BLaER1 (cell line): ENCODE data around the gene DDX39A.

ENCODE experiments used
- H3K27ac ChIP-seq: shearing (Covaris generic); formaldehyde crosslinking; 2 replicates; pipeline ENCODE4 v1.8.1; 2022
- H3K27me3 ChIP-seq: shearing (Covaris generic); formaldehyde crosslinking; 2 replicates; pipeline ENCODE4 v1.8.1; 2022
- H3K36me3 ChIP-seq: shearing (Covaris generic); formaldehyde crosslinking; 2 replicates; pipeline ENCODE4 v1.8.1; 2022
- H3K4me1 ChIP-seq: shearing (Covaris generic); formaldehyde crosslinking; 2 replicates; pipeline ENCODE4 v1.8.1; 2022
- H3K4me2 ChIP-seq: shearing (Covaris generic); formaldehyde crosslinking; 2 replicates; pipeline ENCODE4 v1.8.1; 2022
- H3K4me3 ChIP-seq: shearing (Covaris generic); formaldehyde crosslinking; 2 replicates; pipeline ENCODE4 v1.8.1; 2022
- H3K9ac ChIP-seq: shearing (Covaris generic); formaldehyde crosslinking; 2 replicates; pipeline ENCODE4 v1.8.1; 2022
- H3K9me3 ChIP-seq: shearing (Covaris generic); formaldehyde crosslinking; 2 replicates; pipeline ENCODE4 v1.8.1; 2022
- H4K20me1 ChIP-seq: shearing (Covaris generic); formaldehyde crosslinking; 2 replicates; pipeline ENCODE4 v1.8.1; 2022
- Cebpa-rat ChIP-seq: shearing (Covaris generic); IDR thresholded peaks from 2 replicates; pipeline ENCODE4 v1.8.1; 2022

The DDX39A gene

DNA sequence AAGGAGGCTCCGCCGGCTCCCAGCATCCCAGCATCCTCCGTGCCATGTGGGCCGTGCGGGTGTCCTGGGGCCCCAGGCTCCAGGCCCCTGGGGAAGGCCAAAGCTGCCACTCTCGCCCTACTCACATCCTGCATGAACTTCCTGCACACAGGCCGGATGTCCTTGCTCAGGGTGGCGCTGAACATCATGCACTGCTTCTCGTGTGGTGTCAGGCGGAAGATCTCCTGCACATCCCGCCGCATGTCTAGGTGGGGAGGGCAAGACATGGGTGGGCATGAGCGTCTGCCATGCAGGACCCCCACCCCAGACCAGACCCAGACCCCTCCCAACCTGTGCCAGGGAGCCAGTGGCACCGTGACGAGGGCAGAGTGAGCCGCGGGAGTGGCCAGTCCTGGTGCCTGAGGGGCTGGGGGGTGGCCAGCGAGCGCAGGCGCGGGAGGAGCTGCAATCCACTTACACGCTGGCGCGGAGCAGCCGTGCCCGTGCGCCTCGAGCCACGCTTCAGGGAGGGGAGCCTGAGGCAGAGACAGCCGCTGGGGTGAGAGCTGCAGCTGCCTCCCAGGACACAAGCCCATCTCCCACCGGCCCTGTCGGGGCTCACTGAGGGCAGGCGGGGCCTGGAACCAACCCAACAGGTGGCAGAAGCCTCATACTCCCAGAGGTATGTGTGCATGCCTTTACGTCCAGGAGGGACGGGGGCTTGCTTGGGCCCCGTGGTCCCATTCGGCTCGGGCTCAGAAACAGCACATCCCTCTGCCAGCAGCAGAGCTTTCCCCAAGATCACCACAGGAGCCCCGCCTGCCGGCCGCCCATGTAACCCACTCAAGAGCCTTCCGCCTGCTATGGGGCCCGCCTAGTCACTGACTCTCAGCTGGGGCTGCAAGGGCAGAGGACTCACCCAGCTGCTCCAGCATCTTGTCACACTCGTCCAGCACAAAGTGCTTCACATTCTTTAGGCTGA, 8.8 kb downstream of the DDX39A start:
- H3K4me3 ChIP-seq, result peak overlapping the region; percentile 16; the same call in 1 of the 2 replicates
- peaks cover 94% of the 10 kb centered on the region for H3K36me3 ChIP-seq
- peaks cover 92% of the 10 kb centered on the region for H3K4me1 ChIP-seq
- peak overlapping the region; percentile 82 for H3K4me2 ChIP-seq
- peak overlapping the region; percentile 66 for H3K27ac ChIP-seq
- TF ChIP-seq Cebpa-rat, result no peak
- peaks cover 95% of the 10 kb centered on the region for H4K20me1 ChIP-seq
- H3K9me3 ChIP-seq, result no peaks in the 10 kb centered on the region
- H3K9ac ChIP-seq, result peak overlapping the region; percentile 50; the same call in 1 of the 2 replicates
- H3K27me3 ChIP-seq, result no peaks in the 10 kb centered on the region

- no peak for TF ChIP-seq Cebpa-rat
- Histone ChIP-seq H4K20me1 (peaks cover 85% of the 10 kb centered on the region), H3K9me3 (no peaks in the 10 kb centered on the region), H3K9ac (peak overlapping the region; percentile 50; the same call in 1 of the 2 replicates), H3K36me3 (peaks cover 95% of the 10 kb centered on the region), H3K4me1 (peaks cover 88% of the 10 kb centered on the region), H3K4me3 (no peak overlapping the region), H3K27me3 (no peaks in the 10 kb centered on the region), H3K27ac (peak overlapping the region; percentile 66; the same call in 1 of the 2 replicates), H3K4me2 (peak overlapping the region; percentile 82)
Measured at GRCh38 chr19:14409146-14410023, 9.8 kb downstream of the DDX39A start.

DNA sequence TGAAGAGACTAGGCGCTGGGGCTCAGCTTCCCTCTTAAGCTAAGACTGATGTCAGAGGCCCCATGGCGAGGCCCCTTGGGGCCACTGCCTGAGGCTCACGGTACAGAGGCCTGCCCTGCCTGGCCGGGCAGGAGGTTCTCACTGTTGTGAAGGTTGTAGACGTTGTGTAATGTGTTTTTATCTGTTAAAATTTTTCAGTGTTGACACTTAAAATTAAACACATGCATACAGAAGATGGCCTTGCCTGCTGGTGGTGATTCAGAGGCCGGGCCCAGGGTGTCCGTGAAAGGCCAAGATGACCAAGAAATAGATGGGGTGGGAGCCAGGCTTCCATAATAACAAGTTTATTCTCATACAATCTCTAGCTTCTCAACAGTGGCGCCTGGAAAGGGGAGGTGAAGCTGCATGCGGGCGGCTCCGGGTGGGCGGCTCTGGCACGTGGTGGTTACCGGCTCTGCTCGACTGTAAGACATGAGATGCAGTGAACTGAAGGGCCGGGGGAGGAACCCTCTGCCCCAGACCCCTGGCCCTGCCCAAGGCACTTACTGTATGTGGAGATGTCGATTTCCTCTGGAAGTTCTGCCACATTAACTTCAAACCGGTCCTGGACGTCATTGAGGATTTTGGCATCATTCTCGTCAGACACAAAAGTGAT, 10.5 kb downstream of the DDX39A start:
- no peak overlapping the region for H3K27ac ChIP-seq
- H3K9me3 ChIP-seq, result no peaks in the 10 kb centered on the region

DNA sequence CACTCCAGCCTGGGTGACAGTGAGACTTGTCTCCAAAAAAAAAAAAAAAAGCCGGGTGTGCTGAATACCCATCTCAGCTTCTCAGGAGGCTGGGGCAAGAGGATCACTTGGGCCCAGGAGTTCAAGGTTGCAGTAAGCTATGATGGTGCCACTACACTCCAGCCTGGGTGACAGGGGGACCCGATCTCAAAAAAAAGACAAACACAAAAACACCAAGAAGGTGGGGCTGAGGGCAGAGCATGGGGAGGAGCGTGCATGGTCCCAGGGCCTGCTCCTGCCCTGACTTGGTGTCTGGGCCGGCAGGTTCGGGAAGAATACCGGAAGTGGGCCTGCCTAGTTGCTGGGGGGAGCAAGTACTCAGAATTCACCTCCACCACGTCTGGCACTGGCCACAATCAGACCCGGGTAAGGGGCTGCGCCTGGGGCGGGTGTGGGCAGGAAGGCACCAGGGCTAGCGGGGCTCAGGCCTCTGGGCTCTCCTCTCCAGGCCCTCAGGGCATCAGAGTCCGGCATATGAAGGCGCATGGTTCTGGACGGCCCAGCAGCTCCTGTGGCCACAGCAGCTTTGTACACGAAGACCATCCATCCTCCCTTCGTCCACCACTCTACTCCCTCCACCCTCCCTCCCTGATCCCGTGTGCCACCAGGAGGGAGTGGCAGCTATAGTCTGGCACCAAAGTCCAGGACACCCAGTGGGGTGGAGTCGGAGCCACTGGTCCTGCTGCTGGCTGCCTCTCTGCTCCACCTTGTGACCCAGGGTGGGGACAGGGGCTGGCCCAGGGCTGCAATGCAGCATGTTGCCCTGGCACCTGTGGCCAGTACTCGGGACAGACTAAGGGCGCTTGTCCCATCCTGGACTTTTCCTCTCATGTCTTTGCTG, 11.3 kb downstream of the DDX39A start:
- H3K9ac ChIP-seq, result no peak overlapping the region
- H3K4me3 ChIP-seq, result no peak overlapping the region
- no peaks in the 10 kb centered on the region for H3K27me3 ChIP-seq
- H3K4me2 ChIP-seq, result peak overlapping the region; percentile 22; the same call in 1 of the 2 replicates
- peaks cover 70% of the 10 kb centered on the region for H4K20me1 ChIP-seq
- no peaks in the 10 kb centered on the region for H3K9me3 ChIP-seq
- no peak overlapping the region for H3K27ac ChIP-seq
- H3K36me3 ChIP-seq, result peaks cover 95% of the 10 kb centered on the region
- TF ChIP-seq Cebpa-rat, result no peak
- H3K4me1 ChIP-seq, result peaks cover 73% of the 10 kb centered on the region

More for the DNA sequence above, 10.5 kb downstream of the DDX39A start:
- Histone ChIP-seq H3K4me2 (peak overlapping the region; percentile 22), H4K20me1 (peaks cover 78% of the 10 kb centered on the region), H3K27me3 (no peaks in the 10 kb centered on the region), H3K4me1 (peaks cover 81% of the 10 kb centered on the region), H3K9ac (no peak overlapping the region), H3K4me3 (no peak overlapping the region), H3K36me3 (peaks cover 95% of the 10 kb centered on the region)
- TF ChIP-seq Cebpa-rat, result no peak

DNA sequence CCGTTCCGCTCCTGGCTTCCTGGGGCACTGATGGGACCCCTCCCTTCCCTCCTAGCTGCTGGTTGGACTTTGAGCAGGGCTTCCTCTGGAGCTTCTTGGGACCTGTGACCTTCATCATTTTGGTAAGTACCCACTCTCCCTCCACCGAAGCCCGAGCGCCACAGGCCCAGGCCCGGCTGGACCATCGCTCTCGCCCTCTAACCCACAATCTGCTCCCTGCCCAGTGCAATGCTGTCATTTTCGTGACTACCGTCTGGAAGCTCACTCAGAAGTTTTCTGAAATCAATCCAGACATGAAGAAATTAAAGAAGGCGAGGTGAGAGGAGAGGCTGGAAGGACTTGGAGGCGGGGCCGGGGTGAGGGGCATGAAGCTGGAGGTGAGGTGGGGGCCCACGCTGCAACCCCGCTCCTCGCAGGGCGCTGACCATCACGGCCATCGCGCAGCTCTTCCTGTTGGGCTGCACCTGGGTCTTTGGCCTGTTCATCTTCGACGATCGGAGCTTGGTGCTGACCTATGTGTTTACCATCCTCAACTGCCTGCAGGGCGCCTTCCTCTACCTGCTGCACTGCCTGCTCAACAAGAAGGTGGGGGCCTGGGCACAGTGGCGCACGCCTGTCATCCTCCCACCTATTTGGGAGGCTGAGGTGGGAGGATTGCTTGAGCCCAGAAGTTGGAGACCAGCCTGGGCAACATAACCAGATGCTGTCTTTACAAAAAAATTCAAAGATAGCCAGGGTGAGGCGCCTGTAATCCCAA, 12.3 kb downstream of the DDX39A start:
- Histone ChIP-seq H3K9ac (peak overlapping the region; percentile 45), H3K4me2 (peak overlapping the region; percentile 65), H3K27me3 (no peaks in the 10 kb centered on the region), H3K9me3 (no peaks in the 10 kb centered on the region), H3K4me1 (peaks cover 68% of the 10 kb centered on the region), H4K20me1 (peaks cover 60% of the 10 kb centered on the region), H3K36me3 (peaks cover 95% of the 10 kb centered on the region), H3K27ac (peak overlapping the region; percentile 57), H3K4me3 (no peak overlapping the region)
- no peak for TF ChIP-seq Cebpa-rat

- Histone ChIP-seq H3K27me3 (no peaks in the 10 kb centered on the region), H3K4me1 (peaks cover 68% of the 10 kb centered on the region), H3K27ac (peak overlapping the region; percentile 57), H3K36me3 (peaks cover 94% of the 10 kb centered on the region), H3K9me3 (no peaks in the 10 kb centered on the region), H3K9ac (peak overlapping the region; percentile 45; the same call in 1 of the 2 replicates), H3K4me3 (peak overlapping the region; percentile 29; the same call in 1 of the 2 replicates), H4K20me1 (peaks cover 57% of the 10 kb centered on the region), H3K4me2 (peak overlapping the region; percentile 65)
- TF ChIP-seq Cebpa-rat, result no peak
Measured at GRCh38 chr19:14405758-14406644, 13.1 kb downstream of the DDX39A start.

- Histone ChIP-seq H3K4me3 (no peak overlapping the region), H3K36me3 (peaks cover 88% of the 10 kb centered on the region), H3K27ac (no peak overlapping the region), H3K9ac (no peak overlapping the region), H3K9me3 (no peaks in the 10 kb centered on the region), H3K4me1 (peaks cover 68% of the 10 kb centered on the region), H3K27me3 (no peaks in the 10 kb centered on the region), H3K4me2 (peak overlapping the region; percentile 13; the same call in 1 of the 2 replicates), H4K20me1 (peaks cover 51% of the 10 kb centered on the region)
- TF ChIP-seq Cebpa-rat, result no peak
Measured at GRCh38 chr19:14405380-14405757, 13.8 kb downstream of the DDX39A start.
